HG02840 (cell line): ENCODE results near the gene CMTM1.
"Not testable (repeated sequence)": the region's sequence is repeated elsewhere in the genome, so short reads cannot be mapped to it uniquely, and the experiment has no call there.

ENCODE experiments used
- ATAC-seq: cut with Tn5 transposase; IDR thresholded peaks from one replicate; pipeline ENCODE4 v1.9.1; 2021; ENCODE audit warnings: mild to moderate bottlenecking, moderate library complexity, moderate number of reproducible peaks; ENCODE audit not compliant: unreplicated experiment, low FRiP score

Gene CMTM1

DNA sequence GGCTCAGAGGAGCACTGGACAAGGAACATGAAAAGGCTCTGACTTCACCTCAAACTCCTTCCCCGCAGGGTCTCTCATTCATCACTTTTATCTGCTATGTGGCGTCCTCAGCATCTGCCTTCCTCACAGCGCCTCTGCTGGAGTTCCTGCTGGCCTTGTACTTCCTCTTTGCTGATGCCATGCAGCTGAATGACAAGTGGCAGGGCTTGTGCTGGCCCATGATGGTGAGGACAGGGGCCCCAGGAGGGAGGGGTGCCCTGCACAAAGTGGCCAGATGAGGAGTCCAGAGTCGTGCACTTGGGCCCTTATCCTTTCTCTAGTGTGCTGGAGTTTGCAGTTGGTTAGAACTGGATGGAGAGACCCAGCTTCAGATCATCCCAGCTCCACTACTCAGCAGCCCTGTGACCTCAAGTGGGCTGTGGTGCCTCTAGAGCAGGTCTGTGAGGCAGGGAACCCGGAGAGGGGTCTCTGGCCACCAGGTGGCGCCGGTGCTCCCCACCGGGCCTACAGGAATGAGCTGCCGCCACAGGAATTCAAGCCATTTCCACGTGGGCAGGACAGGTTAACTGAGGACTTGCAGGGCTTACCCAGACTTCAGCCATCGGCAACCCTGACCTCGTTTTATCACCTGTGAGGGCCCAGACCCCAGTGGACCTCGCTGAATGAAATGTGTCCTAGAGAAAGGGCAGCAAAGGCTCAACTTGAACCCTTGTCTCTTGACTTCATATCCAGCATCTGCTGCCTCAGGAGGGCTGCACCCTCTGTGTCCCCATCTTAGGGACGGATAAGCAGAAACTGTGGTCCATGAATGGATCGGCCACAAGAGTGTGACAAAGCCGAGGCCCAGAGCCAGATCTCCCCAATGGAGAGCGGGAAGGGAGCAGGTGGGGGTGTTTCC is 42.3 kb downstream of the CMTM1 start:
- no peak for ATAC-seq

DNA sequence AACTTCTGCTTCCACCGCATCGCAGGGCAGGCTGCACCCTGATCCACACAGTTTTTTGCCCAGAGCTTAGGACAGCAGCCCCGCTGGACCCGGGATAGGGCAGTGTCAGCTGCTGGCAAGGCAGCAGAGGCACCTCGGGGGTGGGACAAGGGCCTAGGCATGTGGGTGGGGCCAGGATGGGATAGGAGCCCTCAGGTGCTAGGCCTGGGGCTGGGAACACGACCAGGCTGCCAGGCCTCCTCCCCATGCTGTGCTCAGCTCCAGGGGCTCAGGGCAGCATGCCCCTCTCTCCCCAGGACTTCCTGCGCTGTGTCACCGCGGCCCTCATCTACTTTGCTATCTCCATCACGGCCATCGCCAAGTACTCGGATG is 42.9 kb downstream of the CMTM1 start:
- ATAC-seq = no peak

DNA sequence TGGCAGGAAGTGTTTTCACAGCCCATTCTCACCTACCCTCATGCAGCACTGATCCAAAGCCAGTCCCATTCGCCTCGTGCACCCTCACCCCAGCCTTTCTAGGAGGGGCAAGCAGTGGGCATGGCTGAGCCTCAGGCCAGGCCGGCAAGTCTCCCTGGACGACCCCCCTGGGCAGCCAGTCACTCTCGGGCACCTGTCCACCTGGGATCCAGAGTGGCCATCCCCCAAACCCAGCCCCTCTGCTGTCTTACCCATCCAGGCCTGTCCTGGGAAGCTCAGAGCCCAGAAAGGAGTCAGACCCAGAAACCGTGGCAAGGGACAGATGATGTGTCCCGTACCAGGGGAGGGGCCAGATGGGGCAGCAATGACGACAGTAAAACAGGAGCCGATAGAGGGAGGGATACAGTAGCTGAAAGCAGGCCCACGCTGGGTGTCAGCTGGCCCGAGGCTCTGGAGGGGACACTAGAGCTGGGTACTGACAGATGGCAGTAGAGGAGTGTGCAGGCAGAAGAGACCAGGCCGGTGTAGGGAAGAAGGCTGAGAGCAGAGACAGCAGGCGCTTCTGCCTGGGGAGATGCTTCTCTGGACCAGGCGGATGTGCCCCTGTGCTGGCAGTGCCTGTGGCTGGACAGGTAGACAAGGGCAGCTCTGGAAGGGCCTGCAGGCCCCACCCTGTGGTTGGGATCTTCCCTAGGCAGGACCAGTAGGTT is 44.0 kb downstream of the CMTM1 start:
- no peak for ATAC-seq

DNA sequence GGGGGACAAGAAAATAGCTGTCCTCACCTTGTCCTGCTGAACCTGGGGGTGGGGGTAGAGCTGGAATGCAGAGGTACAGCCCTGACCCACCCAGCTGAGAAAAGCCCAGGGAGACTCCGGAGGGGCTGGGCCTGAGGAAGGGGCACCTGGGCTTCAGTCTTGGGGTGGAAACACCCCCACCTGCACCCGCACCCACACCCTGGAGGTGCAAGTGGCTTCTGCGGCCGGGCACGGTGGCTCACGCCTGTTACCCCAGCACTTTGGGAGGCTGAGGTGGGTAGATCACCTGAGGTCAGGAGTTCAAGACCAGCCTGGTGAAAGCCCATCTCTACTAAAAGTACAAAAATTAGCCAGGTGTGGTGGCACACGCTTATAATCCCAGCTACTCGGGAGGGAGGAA is 45.7 kb downstream of the CMTM1 start:
- ATAC-seq = not testable (repeated sequence)

DNA sequence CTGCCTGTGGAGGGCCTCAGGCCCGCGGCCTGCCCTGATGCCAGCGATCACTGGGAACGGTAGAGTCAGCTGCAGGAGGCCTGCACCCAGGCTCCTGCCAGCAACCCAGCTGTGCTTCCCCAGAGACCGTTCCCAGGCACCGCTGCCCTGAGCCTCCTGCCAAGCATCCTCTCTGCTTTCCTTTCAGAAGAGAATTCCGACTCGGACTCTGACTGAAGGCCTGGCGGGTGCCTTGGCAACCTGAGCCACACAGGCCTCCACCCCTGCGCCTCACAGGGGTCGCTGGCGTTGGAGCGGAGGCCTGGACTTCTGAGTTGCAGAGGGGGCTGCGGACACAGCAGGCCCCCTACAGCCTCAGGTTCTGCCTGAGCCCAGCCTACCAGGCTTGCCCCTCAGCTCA is 46.2 kb downstream of the CMTM1 start:
- no peak for ATAC-seq

DNA sequence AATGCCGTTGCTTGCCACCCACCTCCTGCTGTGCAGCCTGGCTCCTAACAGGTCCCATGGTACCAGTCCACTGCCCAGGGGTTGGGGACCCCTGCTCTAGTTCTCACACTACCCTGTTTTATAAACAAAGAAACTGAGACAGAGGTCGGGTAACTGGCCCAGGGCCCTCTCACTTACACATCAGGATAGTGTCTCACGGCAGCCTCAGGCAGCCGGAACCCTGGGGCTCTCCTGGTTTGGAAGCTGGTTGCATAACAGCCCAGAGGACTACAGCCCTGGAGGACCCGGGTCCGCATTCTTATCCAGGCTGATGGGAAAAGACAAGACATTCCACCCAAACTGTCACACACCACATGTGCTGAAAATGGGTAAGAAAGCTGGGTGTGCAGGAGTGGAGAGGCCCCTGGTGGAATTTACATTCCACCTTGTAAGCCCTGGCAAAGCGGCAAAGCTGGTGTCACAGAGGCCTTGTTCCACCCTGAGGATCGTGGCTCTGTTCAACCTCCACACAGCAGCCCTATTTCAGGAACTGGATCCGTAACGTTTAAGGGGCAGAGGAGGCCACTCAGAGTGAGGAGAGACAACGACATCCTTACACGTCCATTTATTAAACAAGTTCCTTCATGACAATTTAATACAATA is 48.0 kb downstream of the CMTM1 start:
- ATAC-seq = no peak

DNA sequence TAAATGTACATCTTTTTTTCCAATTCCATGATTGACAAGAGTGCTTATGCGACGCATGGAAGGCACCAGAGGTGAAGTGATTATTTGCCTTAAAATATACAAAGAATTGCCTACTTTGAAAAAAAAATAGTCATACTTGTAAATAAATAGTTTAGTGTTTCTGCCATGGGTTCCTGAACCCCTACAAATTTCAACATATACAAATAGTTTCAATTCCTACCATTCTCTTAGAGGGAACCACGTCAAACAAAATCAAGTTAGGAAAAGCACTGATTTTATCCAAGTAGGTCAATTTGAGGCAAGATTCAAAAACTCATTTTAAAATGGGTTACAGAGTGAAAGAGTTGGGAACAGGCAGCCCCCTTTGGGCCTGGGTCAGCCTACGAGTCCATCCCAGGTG is 49.9 kb downstream of the CMTM1 start:
- no peak for ATAC-seq

DNA sequence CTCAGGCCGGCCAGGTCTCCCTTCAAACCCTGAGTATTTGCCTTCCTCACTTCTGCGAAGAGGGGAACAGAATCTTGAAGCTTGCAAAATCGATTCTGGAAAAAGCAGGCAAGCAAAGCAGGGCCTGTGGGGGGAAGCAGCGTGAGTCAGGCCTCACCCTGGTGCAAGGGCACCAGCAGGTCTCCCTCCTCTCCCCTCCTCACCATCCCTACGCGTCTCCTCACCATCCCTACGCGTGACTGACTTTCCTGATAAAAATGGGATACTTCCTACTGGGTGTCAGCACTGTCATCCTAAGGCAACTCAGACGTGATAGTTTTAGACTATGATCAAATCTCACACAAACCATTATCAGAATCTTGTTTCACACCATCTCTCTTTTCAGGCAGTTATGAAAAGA is 50.4 kb downstream of the CMTM1 start:
- no peak for ATAC-seq

DNA sequence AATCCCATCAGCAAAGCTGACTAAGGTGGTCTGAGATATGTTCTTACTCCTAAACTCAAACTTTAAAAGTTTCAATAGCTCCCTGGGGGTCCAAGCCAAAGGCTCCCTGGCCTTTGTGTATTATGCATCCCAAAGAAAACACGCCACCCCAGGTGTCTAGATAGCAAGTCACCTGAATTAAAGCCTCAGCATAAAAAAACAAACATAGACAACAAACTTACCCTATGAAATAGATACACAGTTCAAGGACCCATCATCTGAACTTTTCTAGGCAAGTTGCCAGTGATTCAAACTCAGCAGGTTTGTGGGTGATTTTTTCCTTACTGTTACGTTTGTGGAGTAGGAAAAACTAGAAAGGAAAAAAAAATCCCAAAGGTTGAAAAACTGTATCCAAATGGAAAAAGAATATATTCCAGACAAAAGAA is 50.8 kb downstream of the CMTM1 start:
- no peak for ATAC-seq

DNA sequence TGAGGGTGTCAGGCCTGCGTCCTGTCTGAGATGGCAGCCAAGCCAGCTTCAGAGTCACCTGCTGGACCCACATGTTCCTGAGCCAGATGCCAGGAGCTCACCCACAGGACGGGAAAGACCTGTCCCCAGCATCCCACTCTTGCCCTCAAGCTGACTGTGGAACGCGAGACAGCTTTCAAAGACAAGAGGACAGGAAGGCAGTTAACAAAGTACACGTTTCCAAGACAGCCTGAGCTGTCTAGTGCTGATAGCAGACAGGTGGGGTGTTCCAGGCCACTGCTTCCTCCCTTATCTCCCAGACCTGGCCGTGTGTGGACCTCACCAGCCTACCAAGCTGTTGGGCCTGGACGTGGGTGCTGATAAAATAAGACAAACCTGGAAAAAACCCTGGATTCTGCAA is 51.5 kb downstream of the CMTM1 start:
- ATAC-seq = no peak

DNA sequence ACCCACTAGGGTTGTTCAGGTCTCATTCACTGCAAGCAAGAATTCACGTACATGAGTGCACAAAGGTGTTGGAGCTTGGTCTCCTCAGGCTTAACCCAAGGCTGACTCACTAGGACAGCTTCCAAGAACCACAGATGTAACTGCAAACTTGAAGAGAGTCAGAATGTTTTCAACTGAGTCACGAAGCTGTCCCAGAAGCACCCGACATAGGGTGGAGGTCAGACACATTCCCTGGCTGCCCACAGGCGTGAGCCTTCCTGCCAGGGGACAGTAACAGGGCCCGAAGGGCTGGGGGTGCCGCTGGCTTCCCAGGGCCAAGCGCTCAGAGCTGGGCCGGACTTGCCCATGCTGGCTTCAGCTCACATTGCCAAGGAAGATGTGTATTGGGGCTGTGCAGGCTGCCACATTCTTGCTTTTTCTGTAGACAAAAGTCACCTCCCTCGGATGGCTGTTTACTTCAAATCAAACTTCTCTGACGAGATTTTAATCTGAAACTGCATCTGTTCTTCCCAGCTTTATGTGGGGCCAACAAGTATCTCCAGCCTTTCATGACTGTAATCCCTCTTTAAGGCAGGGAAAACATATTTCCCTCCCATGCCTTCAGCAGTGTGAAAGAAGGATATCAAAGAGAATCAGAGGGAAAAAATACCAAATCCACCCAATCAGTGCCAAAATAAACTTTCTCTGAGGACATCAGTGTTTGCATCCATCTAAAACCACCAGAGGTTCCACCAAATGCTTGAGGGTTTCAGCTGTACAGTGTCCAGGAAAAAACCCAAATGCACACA is 52.5 kb downstream of the CMTM1 start:
- no peak for ATAC-seq

DNA sequence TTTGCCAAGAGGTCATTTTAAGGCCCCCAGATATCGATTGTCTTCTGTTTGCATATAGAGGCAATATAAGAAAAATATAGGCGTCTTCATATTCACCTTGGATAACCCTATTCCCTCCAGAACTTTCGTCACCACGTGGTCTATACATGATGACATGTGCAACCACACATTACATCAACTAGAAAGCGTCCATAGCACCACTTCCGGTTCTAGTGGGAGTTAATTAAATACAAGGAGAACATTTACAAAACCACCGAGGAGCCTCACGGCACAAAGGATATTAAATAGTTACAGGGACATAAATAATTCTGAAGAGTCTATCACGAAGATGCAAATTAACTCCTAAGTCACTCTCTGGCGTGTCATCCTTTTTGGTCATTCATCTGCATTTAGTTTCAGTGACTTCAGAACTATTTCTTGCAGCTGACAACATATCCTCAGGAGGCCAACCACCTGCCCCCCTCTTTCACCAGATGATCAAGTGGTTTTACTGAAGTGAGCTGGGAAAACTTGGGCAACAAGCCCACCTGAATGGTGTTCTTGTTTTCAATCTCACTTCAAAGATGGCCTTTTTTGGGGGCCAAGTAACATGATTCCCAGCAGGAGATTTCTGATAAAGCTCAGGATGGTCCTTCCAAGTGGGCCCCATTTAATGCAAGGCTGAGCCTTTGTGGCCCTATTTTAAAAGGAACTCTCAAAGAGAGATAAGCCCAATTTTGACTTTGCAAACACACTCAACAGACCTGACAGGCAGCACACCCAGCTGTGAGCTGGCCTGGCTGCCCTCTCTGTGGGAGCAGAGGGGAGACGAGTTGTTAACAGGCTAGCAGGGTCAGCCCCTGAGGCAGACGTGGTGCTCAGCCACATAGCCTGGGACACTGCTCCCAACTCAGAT is 53.5 kb downstream of the CMTM1 start:
- no peak for ATAC-seq

DNA sequence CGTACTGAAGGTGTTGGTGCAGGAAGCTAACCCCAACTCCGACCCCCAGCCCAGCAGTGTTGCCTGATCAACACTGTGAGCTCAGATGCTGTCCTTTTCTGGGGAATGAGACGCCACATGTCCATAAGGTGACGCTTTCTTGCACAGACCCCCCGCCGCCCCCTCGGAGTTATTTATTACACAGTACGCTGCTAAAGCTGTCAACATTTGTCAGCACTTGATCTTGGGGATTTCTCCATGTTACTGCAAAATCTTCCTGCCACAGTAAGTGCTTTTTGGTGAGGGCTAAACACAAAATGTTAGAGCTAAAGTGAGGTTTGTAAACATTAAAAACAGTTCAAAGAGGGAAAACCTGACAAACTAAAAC is 54.2 kb downstream of the CMTM1 start:
- ATAC-seq = no peak

DNA sequence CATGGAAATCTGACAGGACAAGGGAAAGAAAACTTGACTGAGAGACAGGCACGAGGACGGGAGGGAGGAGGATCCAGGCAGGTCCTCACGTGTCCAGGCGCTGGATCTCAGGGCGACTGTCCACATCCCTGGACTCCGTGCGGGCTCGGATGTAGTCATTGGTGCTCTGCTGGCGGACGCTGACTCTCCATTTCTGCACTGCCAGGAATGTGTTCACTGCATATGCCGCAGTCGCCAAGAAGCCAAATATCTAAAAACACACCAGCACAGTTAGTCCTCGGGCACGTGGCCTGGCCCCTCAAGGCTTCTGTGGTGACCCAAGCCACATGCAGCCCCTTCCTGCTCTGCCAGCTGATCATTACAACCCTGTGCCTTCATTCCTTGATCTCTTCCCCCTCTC is 55.7 kb downstream of the CMTM1 start:
- no peak for ATAC-seq

DNA sequence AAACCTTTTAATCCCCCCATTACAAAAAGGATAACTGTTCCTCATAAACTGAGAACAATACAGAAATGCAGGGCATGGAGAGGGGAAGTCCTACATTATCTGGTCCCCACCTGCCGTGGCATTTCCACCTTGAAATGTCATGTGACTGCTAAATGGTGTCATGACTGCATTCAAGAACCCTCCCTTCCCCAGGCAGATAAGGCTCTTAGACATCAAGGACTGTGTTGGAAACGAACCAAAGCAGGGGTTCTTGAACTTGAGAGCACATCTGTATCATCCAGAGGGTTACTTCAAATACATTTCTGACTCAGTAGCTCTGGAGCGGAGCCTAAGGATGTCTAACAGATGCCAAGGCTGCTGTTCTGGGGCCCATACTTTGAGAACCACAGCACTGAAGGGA is 56.6 kb downstream of the CMTM1 start:
- ATAC-seq = no peak

DNA sequence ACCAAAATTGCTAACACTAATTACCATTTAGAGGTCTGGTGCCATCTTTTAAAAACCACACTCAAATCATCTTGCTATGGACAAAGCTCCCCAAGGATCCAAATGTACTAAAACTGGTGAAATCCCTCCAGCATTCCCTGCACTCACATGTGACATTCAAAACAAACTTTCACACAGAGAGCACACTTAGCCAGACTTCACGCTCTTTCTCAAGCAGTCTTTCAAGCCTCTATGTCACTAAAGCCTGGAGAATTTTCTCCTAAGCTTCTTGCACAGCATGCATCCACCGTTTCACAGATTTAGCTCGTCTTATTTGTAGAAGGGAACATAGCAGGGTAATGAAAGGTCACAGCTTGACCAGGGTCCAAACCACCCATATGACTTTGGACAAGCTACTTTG is 57.5 kb downstream of the CMTM1 start:
- no peak for ATAC-seq

DNA sequence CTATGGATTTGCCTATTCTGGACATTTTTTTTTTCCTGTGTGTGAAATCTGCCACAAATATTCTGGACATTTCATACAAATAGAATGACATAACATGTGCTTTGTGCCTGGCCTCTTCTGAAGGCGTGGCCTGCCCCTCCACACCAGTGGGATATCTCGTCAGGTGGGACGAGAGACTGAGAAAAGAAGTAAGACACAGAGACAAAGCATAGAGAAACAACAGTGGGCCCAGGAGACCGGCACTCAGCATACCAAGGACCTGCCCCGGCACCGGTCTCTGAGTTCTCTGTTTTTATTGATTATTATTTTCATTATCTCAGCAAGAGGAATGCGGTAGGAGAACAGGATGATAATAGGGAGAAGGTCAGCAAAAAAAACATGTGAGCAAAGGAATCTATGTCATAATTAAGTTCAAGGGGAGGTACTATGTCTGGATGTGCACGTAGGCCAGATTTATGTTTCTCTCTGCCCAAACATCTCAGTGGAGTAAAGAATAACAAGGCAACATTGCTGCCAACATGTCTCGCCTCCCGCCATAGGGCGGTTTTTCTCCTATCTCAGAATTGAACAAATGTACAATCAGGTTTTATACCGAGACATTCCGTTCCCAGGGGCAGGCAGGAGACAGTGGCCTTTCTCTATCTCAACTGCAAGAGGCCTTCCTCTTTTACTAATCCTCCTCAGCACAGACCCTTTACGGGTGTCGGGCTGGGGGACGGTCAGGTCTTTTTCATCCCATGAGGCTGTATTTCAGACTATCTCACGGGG is 61.6 kb downstream of the CMTM1 start:
- ATAC-seq = not testable (repeated sequence)
